HepG2 (cell line): Measurements from ENCODE around the gene CTDSP1. TPM values are rescaled to one million over a fixed set of nuclear protein-coding genes. Genes with fewer than 3 reads are reported as not detected.

ENCODE experiments used
- AHDC1 ChIP-seq: sonication (generic); formaldehyde crosslinking; IDR thresholded peaks from 2 replicates; pipeline ENCODE4 v1.5.1; 2020; ENCODE audit warnings: mild to moderate bottlenecking, missing genetic modification reagents, borderline replicate concordance
- ARID4A ChIP-seq: sonication (generic); formaldehyde crosslinking; IDR thresholded peaks from 2 replicates; pipeline ENCODE4 v1.5.0; 2020; ENCODE audit warnings: mild to moderate bottlenecking, missing genetic modification reagents, borderline replicate concordance
- FOSL2 ChIP-seq: sonication (generic); formaldehyde crosslinking; IDR thresholded peaks from 2 replicates; pipeline ENCODE4 v1.4.0; 2020; ENCODE audit warnings: missing genetic modification reagents
- GABPB1 ChIP-seq: IDR thresholded peaks from 2 replicates; pipeline ENCODE4 v1.6.1; 2016; ENCODE audit warnings: mild to moderate bottlenecking, missing genetic modification reagents, moderate library complexity, missing compliant biosample characterization
- MXD3 ChIP-seq: IDR thresholded peaks from 2 replicates; pipeline ENCODE4 v1.6.1; 2016; ENCODE audit warnings: mild to moderate bottlenecking, missing biosample characterization, missing genetic modification reagents
- NR2F6 ChIP-seq, 2 experiments: IDR thresholded peaks; 2 replicates each; pipeline ENCODE4 v1.6.1; 2016; ENCODE audit warnings: antibody characterized with exemption in 1 of 2, mild to moderate bottlenecking in 1 of 2
- ZNF12 ChIP-seq: sonication (generic); formaldehyde crosslinking; IDR thresholded peaks from 2 replicates; pipeline ENCODE4 v1.5.0; 2020; ENCODE audit warnings: missing genetic modification reagents
- ZNF280D ChIP-seq: sonication (generic); formaldehyde crosslinking; IDR thresholded peaks from 2 replicates; pipeline ENCODE4 v1.5.1; 2020; ENCODE audit warnings: mild to moderate bottlenecking, missing genetic modification reagents
- ZNF543 ChIP-seq: sonication (generic); formaldehyde crosslinking; IDR thresholded peaks from 2 replicates; pipeline ENCODE4 v1.4.0; 2020; ENCODE audit warnings: mild to moderate bottlenecking, missing genetic modification reagents
- ZNF670 ChIP-seq: sonication (generic); formaldehyde crosslinking; IDR thresholded peaks from 2 replicates; pipeline ENCODE4 v1.8.0; 2022; ENCODE audit warnings: mild to moderate bottlenecking, missing genetic modification reagents, borderline replicate concordance
- ZNF879 ChIP-seq: sonication (generic); formaldehyde crosslinking; IDR thresholded peaks from 2 replicates; pipeline ENCODE4 v1.8.1; 2023; ENCODE audit warnings: missing genetic modification reagents
- polyA plus RNA-seq, 8 experiments: library from polyadenylated mRNA; depleted of rRNA in 3 of 8; stranded (reverse) in 7 of 8; unstranded in 1 of 8; fragments of >200 nt; fragmentation: Illumina TruSeq in 4 of 8; extraction: Trizol in 4 of 8; gene quantifications; 2 replicates each; pipeline versions ENCODE4 v1.2.1 to v1.2.3, GENCODE V29; 2011 to 2016; ENCODE audit warnings: low read depth in 4 of 8, missing spikeins in 1 of 8, mixed read lengths in 1 of 8; ENCODE audit not compliant: insufficient read depth in 1 of 8
- total RNA-seq, 5 experiments: library from RNA; depleted of rRNA; stranded (reverse); fragments of >200 nt; fragmentation: Illumina TruSeq; extraction: Trizol; gene quantifications; 2 replicates each; pipeline ENCODE4 v1.2.3, GENCODE V29; 2016; ENCODE audit warnings: low read depth in 1 of 5
- TF ChIP-seq, protein P1 (sequence below): IDR thresholded peaks from 2 replicates; pipeline ENCODE4 v1.6.1; 2012; ENCODE audit warnings: low read depth, low read length, improper control_type of control experiment

Gene CTDSP1
- total and polyA plus RNA-seq, 2 of the 13 experiments (the other 11 are each of a cell fraction or from before 2014, with no cell fraction given) = 91.0 to 268 TPM

- no peak; the same call in 1 of the 2 replicates for TF ChIP-seq AHDC1
- peak; percentile 43; the same call in 1 of the 2 replicates for TF ChIP-seq ARID4A (CRISPR knock-in tag)
- no peak for TF ChIP-seq ZNF280D (CRISPR knock-in tag)
- TF ChIP-seq ZNF12 (CRISPR knock-in tag) = 0 out of 2 replicates have a peak, but pooled peaks have one; percentile 7
- no peak for TF ChIP-seq ZNF879
- peak; percentile 74; the same call in 1 of the 2 replicates for TF ChIP-seq ZNF670 (CRISPR knock-in tag)
- peak; percentile 29; the same call in 1 of the 2 replicates for TF ChIP-seq MXD3 (CRISPR knock-in tag)
- no peak; the same call in 1 of the 2 replicates for TF ChIP-seq NR2F6 (IDR thresholded peaks at IDR 0.05)
- peak; percentile 44; the same call in 1 of the 2 replicates for TF ChIP-seq NR2F6 (CRISPR knock-in tag; IDR thresholded peaks at IDR 0.05)
- TF ChIP-seq ZNF543 (CRISPR knock-in tag) = no peak; the same call in none of the 2 replicates
- peak; percentile 90 for TF ChIP-seq GABPB1 (CRISPR knock-in tag)
- TF ChIP-seq FOSL2 (CRISPR knock-in tag) = peak; percentile 62
- TF ChIP-seq, protein P1, sequence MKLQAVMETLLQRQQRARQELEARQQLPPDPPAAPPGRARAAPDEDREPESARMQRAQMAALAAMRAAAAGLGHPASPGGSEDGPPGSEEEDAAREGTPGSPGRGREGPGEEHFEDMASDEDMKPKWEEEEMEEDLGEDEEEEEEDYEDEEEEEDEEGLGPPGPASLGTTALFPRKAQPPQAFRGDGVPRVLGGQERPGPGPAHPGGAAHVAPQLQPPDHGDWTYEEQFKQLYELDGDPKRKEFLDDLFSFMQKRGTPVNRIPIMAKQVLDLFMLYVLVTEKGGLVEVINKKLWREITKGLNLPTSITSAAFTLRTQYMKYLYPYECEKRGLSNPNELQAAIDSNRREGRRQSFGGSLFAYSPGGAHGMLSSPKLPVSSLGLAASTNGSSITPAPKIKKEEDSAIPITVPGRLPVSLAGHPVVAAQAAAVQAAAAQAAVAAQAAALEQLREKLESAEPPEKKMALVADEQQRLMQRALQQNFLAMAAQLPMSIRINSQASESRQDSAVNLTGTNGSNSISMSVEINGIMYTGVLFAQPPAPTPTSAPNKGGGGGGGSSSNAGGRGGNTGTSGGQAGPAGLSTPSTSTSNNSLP = no peak
Measured at GRCh38 chr2:218406209-218406948, 6.7 kb downstream of the CTDSP1 start (continued).
